ENCODE measurements around the gene ROBO4. TPM values are rescaled to one million over a fixed set of nuclear protein-coding genes. Genes with fewer than 3 reads are reported as not detected.

Gene ROBO4
- total RNA-seq, 1 donor from 2014 or later, result 75.0 TPM

- no peaks in the 10 kb centered on the region for H3K36me3 ChIP-seq
- no peak for DNase-seq
- ATAC-seq, result no peak
- no peaks in the 10 kb centered on the region for H3K9me3 ChIP-seq
- H3K4me1 ChIP-seq, result no peaks in the 10 kb centered on the region
- no peaks in the 10 kb centered on the region for H3K27me3 ChIP-seq
- H3K4me3 ChIP-seq, result no peak within 1 kb of the TSS
- intact Hi-C loops (cut with DNase I), result no loop called here
- H3K27ac ChIP-seq, result no peak within 1 kb of the TSS
- no peak for TF ChIP-seq CTCF (IDR thresholded peaks at IDR 0.05)
Measured at GRCh38 chr11:124918950-124919349, 21.3 kb upstream of the ROBO4 start, which contains the start of gene HEPN1. HEPN1 (plus strand) TSS chr11:124919250.

- ATAC-seq (no peak), DNase-seq (no peak)
- Histone ChIP-seq H3K9me3 (no peaks in the 10 kb centered on the region), H3K36me3 (no peaks in the 10 kb centered on the region), H3K27ac (no peak overlapping the region), H3K4me1 (no peaks in the 10 kb centered on the region), H3K27me3 (no peaks in the 10 kb centered on the region), H3K4me3 (no peak overlapping the region)
- intact Hi-C loops (cut with DNase I), result no loop called here
- TF ChIP-seq CTCF (IDR thresholded peaks at IDR 0.05), result no peak
Measured at GRCh38 chr11:124917115-124917637, 19.5 kb upstream of the ROBO4 start.

GRCh38 chr11:124916370-124916710 lies 18.7 kb upstream of the ROBO4 start:
- no peaks in the 10 kb centered on the region for H3K36me3 ChIP-seq
- no peak overlapping the region for H3K4me3 ChIP-seq
- ATAC-seq, result no peak
- DNase-seq, result no peak
- H3K9me3 ChIP-seq, result no peaks in the 10 kb centered on the region
- intact Hi-C loops (cut with DNase I), result no loop called here
- H3K27ac ChIP-seq, result no peak overlapping the region
- H3K27me3 ChIP-seq, result no peaks in the 10 kb centered on the region
- no peaks in the 10 kb centered on the region for H3K4me1 ChIP-seq
- no peak for TF ChIP-seq CTCF (IDR thresholded peaks at IDR 0.05)

- no peak overlapping the region for H3K4me3 ChIP-seq
- no peaks in the 10 kb centered on the region for H3K4me1 ChIP-seq
- H3K27ac ChIP-seq, result no peak overlapping the region
- intact Hi-C loops (cut with DNase I), result no loop called here
- DNase-seq (no peak), ATAC-seq (no peak)
- H3K9me3 ChIP-seq, result no peaks in the 10 kb centered on the region
- no peaks in the 10 kb centered on the region for H3K36me3 ChIP-seq
- no peak for TF ChIP-seq CTCF (IDR thresholded peaks at IDR 0.05)
- H3K27me3 ChIP-seq, result no peaks in the 10 kb centered on the region
Measured at GRCh38 chr11:124915541-124916369, 18.1 kb upstream of the ROBO4 start.

GRCh38 chr11:124902616-124903015 lies 5.0 kb upstream of the ROBO4 start:
- intact Hi-C loops (cut with DNase I), result no loop called here

More at GRCh38 chr11:124902616-124903015, 5.0 kb upstream of the ROBO4 start:
- Histone ChIP-seq H3K27me3 (no peaks in the 10 kb centered on the region), H3K27ac (no peak overlapping the region), H3K9me3 (no peaks in the 10 kb centered on the region), H3K4me1 (peaks cover 14% of the 10 kb centered on the region), H3K36me3 (no peaks in the 10 kb centered on the region), H3K4me3 (no peak overlapping the region)
- TF ChIP-seq CTCF (IDR thresholded peaks at IDR 0.05), result no peak
- DNase-seq (no peak), ATAC-seq (no peak)

Measured in upper lobe of right lung (tissue), 1 donor.